Measurements from ENCODE around the gene TMEM269.

TMEM269 gene

GRCh38 chr1:42847721-42848460 is 63.1 kb downstream of the TMEM269 start:
- DNase-seq (ENCODE audit: low read depth in 3 of 3) = no peak

- no peak for DNase-seq (ENCODE audit: low read depth in 3 of 3)
Measured at GRCh38 chr1:42848823-42849537, 64.2 kb downstream of the TMEM269 start.

DNA sequence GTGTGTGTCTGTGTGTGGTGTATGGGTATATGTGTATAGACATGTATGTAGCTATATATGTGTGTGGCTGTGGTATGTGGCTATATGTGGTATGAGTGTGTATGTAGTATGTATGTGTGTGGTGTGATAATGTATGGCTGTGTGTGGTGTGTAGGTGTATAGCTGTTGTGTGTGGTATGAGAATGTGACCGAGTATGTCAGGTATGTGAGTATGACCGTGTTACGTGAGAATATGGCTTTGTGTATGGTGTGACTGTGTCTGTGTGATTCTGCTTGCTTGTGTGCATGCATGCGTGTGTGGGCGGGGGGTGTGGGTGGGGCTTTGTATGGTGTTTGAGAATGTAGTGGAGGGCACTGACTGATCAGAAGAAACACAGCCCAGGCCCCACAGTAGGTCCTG is 65.2 kb downstream of the TMEM269 start:
- no peak for DNase-seq (ENCODE audit: low read depth in 3 of 3)

Measured in stimulated activated CD4-positive, alpha-beta T cell treated with anti-CD3 and anti-CD28 coated beads, TNF-alpha, amount 100 ng/mL, for 24 hours (primary cell).